Ishikawa (cell line): ENCODE data around the gene NUAK1.

Experiments
- FOXM1 ChIP-seq: IDR thresholded peaks from 2 replicates; pipeline ENCODE4 v1.6.1; 2012; ENCODE audit warnings: low read depth, borderline replicate concordance
- RAD21 ChIP-seq: IDR thresholded peaks from 2 replicates; pipeline ENCODE4 v1.6.1; 2012; ENCODE audit warnings: low read depth
- TCF12 ChIP-seq: IDR thresholded peaks from 2 replicates; pipeline ENCODE4 v1.6.1; 2012; ENCODE audit warnings: low read depth
- TEAD4 ChIP-seq: IDR thresholded peaks from 2 replicates; pipeline ENCODE4 v1.6.1; 2012
- YY1 ChIP-seq: IDR thresholded peaks from 2 replicates; pipeline ENCODE4 v1.6.1; 2012; ENCODE audit warnings: low read depth

- no peak for TF ChIP-seq RAD21
- TF ChIP-seq YY1: no peak
- no peak for TF ChIP-seq TEAD4
- no peak for TF ChIP-seq FOXM1
- no peak for TF ChIP-seq TCF12
Observed at GRCh38 chr12:106101803-106102202, 37.0 kb downstream of the NUAK1 start.
